ENCODE measurements around the gene EPG5.

Gene EPG5

GRCh38 chr18:45856531-45856930, 110.6 kb downstream of the EPG5 start:
- H3K4me1 ChIP-seq (ENCODE audit: control insufficient read depth in 2 of 2, insufficient read depth in 1 of 2, low read depth in 1 of 2, low read length in 2 of 2): peaks cover 0 to 2% of the 10 kb centered on the region in 2 donors
- H4K8ac ChIP-seq (ENCODE audit: low read depth, low read length): no peak overlapping the region
- no peak overlapping the region for H3K18ac ChIP-seq (ENCODE audit: low read length)
- H3K36me3 ChIP-seq (replicated peaks in 1 of 2; ENCODE audit: control insufficient read depth in 2 of 2, insufficient read depth in 2 of 2, low read length in 2 of 2): peaks cover 17 to 84% of the 10 kb centered on the region in 2 donors
- no peak overlapping the region for H2BK5ac ChIP-seq (ENCODE audit: low read length)
- H2BK120ac ChIP-seq (ENCODE audit: low read depth, low read length): no peak overlapping the region
- no peak overlapping the region for H3K14ac ChIP-seq (ENCODE audit: low read length)
- DNase-seq (ENCODE audit: low spot score): no peak
- H3K9ac ChIP-seq (ENCODE audit: low read depth, low read length, poor library complexity): no peak overlapping the region
- no peak overlapping the region for H3K4me2 ChIP-seq (ENCODE audit: insufficient read depth, low read length, poor library complexity, severe bottlenecking)
- H3K79me1 ChIP-seq (ENCODE audit: low read depth, low read length): no peaks in the 10 kb centered on the region
- WGBS, 2 donors (ENCODE audit: extremely low coverage in 2 of 2, insufficient read length in 2 of 2, insufficient replicate concordance in 1 of 2): no CpG with 5 or more reads among the region's 4 CpGs
- no peak overlapping the region for H3K23ac ChIP-seq (ENCODE audit: low read depth, low read length, poor library complexity)
- no peak overlapping the region for H2AFZ ChIP-seq (ENCODE audit: low read length)
- no peak overlapping the region for H3K4ac ChIP-seq (ENCODE audit: low read length)
- H2BK15ac ChIP-seq (ENCODE audit: low read length): no peak overlapping the region
- H4K91ac ChIP-seq (ENCODE audit: low read depth, low read length, poor library complexity): no peak overlapping the region
- no peak overlapping the region for H2AK5ac ChIP-seq (ENCODE audit: low read depth, low read length)
- no peaks in the 10 kb centered on the region for H3K27me3 ChIP-seq (ENCODE audit: control insufficient read depth in 3 of 3, insufficient read depth in 3 of 3, low read depth in 1 of 3, low read length in 3 of 3)
- no peak overlapping the region for H2BK12ac ChIP-seq (ENCODE audit: low read length)
- no peaks in the 10 kb centered on the region for H3K9me3 ChIP-seq (replicated peaks in 1 of 2; ENCODE audit: control insufficient read depth in 2 of 2, insufficient read depth in 1 of 2, low read depth in 1 of 2, low read length in 2 of 2)
- H3K27ac ChIP-seq (replicated peaks; ENCODE audit: low read length): no peak overlapping the region
- H3K4me3 ChIP-seq (ENCODE audit: low read length in 2 of 2): no peak overlapping the region

GRCh38 chr18:45854036-45854586, 113.0 kb downstream of the EPG5 start:
- no peak overlapping the region for H3K4me3 ChIP-seq (ENCODE audit: low read length in 2 of 2)
- H3K36me3 ChIP-seq (replicated peaks in 1 of 2; ENCODE audit: control insufficient read depth in 2 of 2, insufficient read depth in 2 of 2, low read length in 2 of 2): peaks cover 15 to 84% of the 10 kb centered on the region in 2 donors
- no peak overlapping the region for H2BK15ac ChIP-seq (ENCODE audit: low read length)
- no peak overlapping the region for H3K23ac ChIP-seq (ENCODE audit: low read depth, low read length, poor library complexity)
- H3K14ac ChIP-seq (ENCODE audit: low read length): no peak overlapping the region
- H3K27me3 ChIP-seq (ENCODE audit: control insufficient read depth in 3 of 3, insufficient read depth in 3 of 3, low read depth in 1 of 3, low read length in 3 of 3): no peaks in the 10 kb centered on the region
- no peak overlapping the region for H2BK5ac ChIP-seq (ENCODE audit: low read length)
- H3K4ac ChIP-seq (ENCODE audit: low read length): no peak overlapping the region
- no peak overlapping the region for H4K91ac ChIP-seq (ENCODE audit: low read depth, low read length, poor library complexity)
- H2BK12ac ChIP-seq (ENCODE audit: low read length): no peak overlapping the region
- WGBS, 2 donors (ENCODE audit: extremely low coverage in 2 of 2, insufficient read length in 2 of 2, insufficient replicate concordance in 1 of 2): no CpG with 5 or more reads among the region's 2 CpGs
- DNase-seq (ENCODE audit: low spot score): no peak
- H2AK5ac ChIP-seq (ENCODE audit: low read depth, low read length): no peak overlapping the region
- no peak overlapping the region for H3K9ac ChIP-seq (ENCODE audit: low read depth, low read length, poor library complexity)
- no peak overlapping the region for H3K18ac ChIP-seq (ENCODE audit: low read length)
- no peak overlapping the region for H2BK120ac ChIP-seq (ENCODE audit: low read depth, low read length)
- H2AFZ ChIP-seq (ENCODE audit: low read length): no peak overlapping the region
- H3K27ac ChIP-seq (replicated peaks; ENCODE audit: low read length): no peak overlapping the region
- H3K9me3 ChIP-seq (replicated peaks in 1 of 2; ENCODE audit: control insufficient read depth in 2 of 2, insufficient read depth in 1 of 2, low read depth in 1 of 2, low read length in 2 of 2): no peaks in the 10 kb centered on the region
- H3K4me1 ChIP-seq (ENCODE audit: control insufficient read depth in 2 of 2, insufficient read depth in 1 of 2, low read depth in 1 of 2, low read length in 2 of 2): peaks cover 0 to 2% of the 10 kb centered on the region in 2 donors
- no peak overlapping the region for H4K8ac ChIP-seq (ENCODE audit: low read depth, low read length)
- no peak overlapping the region for H3K4me2 ChIP-seq (ENCODE audit: insufficient read depth, low read length, poor library complexity, severe bottlenecking)
- no peaks in the 10 kb centered on the region for H3K79me1 ChIP-seq (ENCODE audit: low read depth, low read length)

- no peak overlapping the region for H3K23ac ChIP-seq (ENCODE audit: low read depth, low read length, poor library complexity)
- no peak overlapping the region for H2BK5ac ChIP-seq (ENCODE audit: low read length)
- no peak overlapping the region for H2AFZ ChIP-seq (ENCODE audit: low read length)
- no peak for DNase-seq (ENCODE audit: low spot score)
- no peak overlapping the region for H2BK15ac ChIP-seq (ENCODE audit: low read length)
- H3K27me3 ChIP-seq (ENCODE audit: control insufficient read depth in 3 of 3, insufficient read depth in 3 of 3, low read depth in 1 of 3, low read length in 3 of 3): no peaks in the 10 kb centered on the region
- no peak overlapping the region for H3K9ac ChIP-seq (ENCODE audit: low read depth, low read length, poor library complexity)
- no peak overlapping the region for H4K8ac ChIP-seq (ENCODE audit: low read depth, low read length)
- no peaks in the 10 kb centered on the region for H3K9me3 ChIP-seq (replicated peaks in 1 of 2; ENCODE audit: control insufficient read depth in 2 of 2, insufficient read depth in 1 of 2, low read depth in 1 of 2, low read length in 2 of 2)
- no peak overlapping the region for H2BK12ac ChIP-seq (ENCODE audit: low read length)
- H3K36me3 ChIP-seq (replicated peaks in 1 of 2; ENCODE audit: control insufficient read depth in 2 of 2, insufficient read depth in 2 of 2, low read length in 2 of 2): peaks cover 7 to 69% of the 10 kb centered on the region in 2 donors
- no peak overlapping the region for H3K4me3 ChIP-seq (ENCODE audit: low read length in 2 of 2)
- H3K4me1 ChIP-seq (ENCODE audit: control insufficient read depth in 2 of 2, insufficient read depth in 1 of 2, low read depth in 1 of 2, low read length in 2 of 2): peaks cover 0 to 2% of the 10 kb centered on the region in 2 donors
- H3K4me2 ChIP-seq (ENCODE audit: insufficient read depth, low read length, poor library complexity, severe bottlenecking): no peak overlapping the region
- no CpG with 5 or more reads among the region's 5 CpGs for WGBS, 2 donors (ENCODE audit: extremely low coverage in 2 of 2, insufficient read length in 2 of 2, insufficient replicate concordance in 1 of 2)
- no peak overlapping the region for H3K18ac ChIP-seq (ENCODE audit: low read length)
- no peak overlapping the region for H2BK120ac ChIP-seq (ENCODE audit: low read depth, low read length)
- H3K27ac ChIP-seq (replicated peaks; ENCODE audit: low read length): no peak overlapping the region
- no peak overlapping the region for H3K4ac ChIP-seq (ENCODE audit: low read length)
- no peak overlapping the region for H2AK5ac ChIP-seq (ENCODE audit: low read depth, low read length)
- H3K79me1 ChIP-seq (ENCODE audit: low read depth, low read length): no peaks in the 10 kb centered on the region
- H3K14ac ChIP-seq (ENCODE audit: low read length): no peak overlapping the region
- H4K91ac ChIP-seq (ENCODE audit: low read depth, low read length, poor library complexity): no peak overlapping the region
These were observed 114.5 kb downstream of the EPG5 start for GRCh38 chr18:45852631-45853030.

GRCh38 chr18:45851161-45851925, 115.8 kb downstream of the EPG5 start:
- no peak overlapping the region for H2AFZ ChIP-seq (ENCODE audit: low read length)
- no peak overlapping the region for H3K18ac ChIP-seq (ENCODE audit: low read length)
- H3K27ac ChIP-seq (replicated peaks; ENCODE audit: low read length): no peak overlapping the region
- H2BK120ac ChIP-seq (ENCODE audit: low read depth, low read length): no peak overlapping the region
- H3K36me3 ChIP-seq (replicated peaks in 1 of 2; ENCODE audit: control insufficient read depth in 2 of 2, insufficient read depth in 2 of 2, low read length in 2 of 2): peaks cover 6 to 58% of the 10 kb centered on the region in 2 donors
- H3K9ac ChIP-seq (ENCODE audit: low read depth, low read length, poor library complexity): no peak overlapping the region
- H4K91ac ChIP-seq (ENCODE audit: low read depth, low read length, poor library complexity): no peak overlapping the region
- no peak overlapping the region for H2BK12ac ChIP-seq (ENCODE audit: low read length)
- H2BK15ac ChIP-seq (ENCODE audit: low read length): no peak overlapping the region
- WGBS, 2 donors (ENCODE audit: extremely low coverage in 2 of 2, insufficient read length in 2 of 2, insufficient replicate concordance in 1 of 2): no CpG with 5 or more reads among the region's 10 CpGs
- no peak overlapping the region for H3K4ac ChIP-seq (ENCODE audit: low read length)
- no peak overlapping the region for H4K8ac ChIP-seq (ENCODE audit: low read depth, low read length)
- no peaks in the 10 kb centered on the region for H3K9me3 ChIP-seq (replicated peaks in 1 of 2; ENCODE audit: control insufficient read depth in 2 of 2, insufficient read depth in 1 of 2, low read depth in 1 of 2, low read length in 2 of 2)
- no peak overlapping the region for H3K4me3 ChIP-seq (ENCODE audit: low read length in 2 of 2)
- H2BK5ac ChIP-seq (ENCODE audit: low read length): no peak overlapping the region
- H3K14ac ChIP-seq (ENCODE audit: low read length): no peak overlapping the region
- H3K4me2 ChIP-seq (ENCODE audit: insufficient read depth, low read length, poor library complexity, severe bottlenecking): no peak overlapping the region
- DNase-seq (ENCODE audit: low spot score): no peak
- peak overlapping the region; percentile 8 for H3K23ac ChIP-seq (ENCODE audit: low read depth, low read length, poor library complexity)
- peaks cover 0 to 2% of the 10 kb centered on the region in 2 donors for H3K4me1 ChIP-seq (ENCODE audit: control insufficient read depth in 2 of 2, insufficient read depth in 1 of 2, low read depth in 1 of 2, low read length in 2 of 2)
- H2AK5ac ChIP-seq (ENCODE audit: low read depth, low read length): no peak overlapping the region
- no peaks in the 10 kb centered on the region for H3K79me1 ChIP-seq (ENCODE audit: low read depth, low read length)
- no peaks in the 10 kb centered on the region for H3K27me3 ChIP-seq (ENCODE audit: control insufficient read depth in 3 of 3, insufficient read depth in 3 of 3, low read depth in 1 of 3, low read length in 3 of 3)
